NAMALWA (cell line): ENCODE measurements around the gene UBAC2.

ENCODE experiments used
- DNase-seq: peaks from one replicate; pipeline ENCODE4 v3.0.0-alpha.2; 2015; ENCODE audit warnings: low spot score

UBAC2 gene

GRCh38 chr13:99313501-99313900 is 112.8 kb downstream of the UBAC2 start:
- DNase-seq = no peak

DNA sequence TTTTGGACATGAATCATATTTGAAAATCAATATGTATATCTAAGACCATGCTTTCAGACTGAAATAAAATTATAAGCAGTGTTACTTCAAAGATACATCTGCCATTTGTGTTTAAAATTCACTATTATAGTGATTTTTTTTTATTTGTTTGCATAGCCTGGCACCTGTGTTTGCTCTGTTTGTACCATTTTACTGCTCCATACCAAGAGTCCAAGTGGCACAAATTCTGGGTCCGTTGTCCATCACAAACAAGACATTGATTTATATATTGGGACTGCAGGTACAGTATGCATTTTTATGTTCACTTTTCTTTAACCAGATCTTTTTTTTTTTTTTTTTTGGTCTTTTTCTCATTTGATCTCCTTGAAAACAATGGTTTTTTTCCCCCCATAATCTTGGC is 113.3 kb downstream of the UBAC2 start:
- DNase-seq = no peak

DNA sequence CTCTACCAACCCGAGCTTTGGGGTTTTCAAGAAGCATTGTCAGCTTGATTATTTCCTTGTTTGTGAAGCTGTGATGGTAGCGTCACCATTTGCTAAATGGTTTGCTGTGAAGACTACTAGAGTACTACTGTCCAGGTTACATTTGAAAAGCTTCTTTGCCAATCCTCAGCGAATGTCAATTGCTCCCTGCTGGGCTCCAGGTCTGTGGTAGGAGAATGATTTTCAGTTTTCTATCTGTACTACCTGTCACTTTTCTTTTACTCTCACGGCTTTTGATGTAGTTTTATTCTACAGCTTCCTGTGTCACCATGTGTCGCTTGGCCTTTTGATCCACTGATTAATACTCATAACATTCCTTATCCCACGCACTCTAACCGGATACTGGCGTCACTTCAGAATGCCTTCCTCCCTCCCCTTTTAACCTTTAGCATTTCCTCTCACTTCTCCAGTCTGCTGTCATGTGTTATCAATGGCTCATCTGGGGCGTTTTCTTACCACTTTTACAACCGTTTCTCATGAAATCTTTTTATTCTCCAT is 114.1 kb downstream of the UBAC2 start:
- no peak for DNase-seq

GRCh38 chr13:99315186-99315585 is 114.5 kb downstream of the UBAC2 start:
- no peak for DNase-seq

DNA sequence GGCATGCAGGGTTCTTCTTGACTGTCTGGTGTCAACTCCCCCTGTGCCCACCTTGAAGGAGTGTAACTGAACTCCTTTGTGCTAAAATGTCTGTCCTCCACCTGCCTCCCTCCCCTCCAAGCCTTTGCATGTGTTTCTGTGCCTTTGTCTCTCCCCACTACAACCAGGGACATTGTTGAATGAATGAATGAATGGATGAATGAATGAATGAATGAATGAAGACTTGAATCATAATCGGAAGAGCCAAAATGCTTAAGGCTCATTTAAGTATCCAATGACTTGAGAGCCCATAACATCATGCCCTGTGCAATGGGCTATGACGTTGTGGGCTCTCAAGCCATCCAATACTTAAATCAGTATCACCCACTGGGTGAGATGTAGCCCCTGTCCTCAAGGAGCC is 115.6 kb downstream of the UBAC2 start:
- DNase-seq = no peak

DNA sequence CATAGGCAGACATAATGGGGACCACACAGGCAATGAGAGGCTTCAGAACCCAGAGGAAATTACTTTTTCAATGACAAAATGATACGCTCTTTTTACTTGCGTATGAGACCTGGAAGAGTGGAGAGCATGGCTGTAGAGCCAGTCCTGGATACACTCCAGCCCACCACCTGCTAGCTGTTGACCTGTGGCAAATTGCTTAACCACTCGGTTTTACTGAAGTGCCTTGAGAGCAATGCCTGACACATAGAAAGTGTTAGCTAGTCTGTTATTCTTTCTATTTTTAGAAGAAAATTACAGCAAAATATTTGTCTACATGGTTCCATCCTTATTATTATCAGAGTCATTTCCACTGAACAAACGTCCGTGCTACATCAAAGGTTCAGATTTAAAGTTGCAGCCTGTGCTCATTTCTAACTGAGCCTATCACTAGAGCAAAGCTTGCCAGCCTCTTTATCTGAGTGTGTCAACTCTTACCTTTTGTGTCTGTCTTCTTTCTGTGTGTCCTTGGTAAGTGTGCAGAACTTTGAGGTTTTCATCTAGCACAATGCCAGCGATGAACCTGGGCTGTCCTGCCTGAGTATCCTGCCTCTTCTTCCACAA is 116.1 kb downstream of the UBAC2 start:
- DNase-seq = no peak

DNA sequence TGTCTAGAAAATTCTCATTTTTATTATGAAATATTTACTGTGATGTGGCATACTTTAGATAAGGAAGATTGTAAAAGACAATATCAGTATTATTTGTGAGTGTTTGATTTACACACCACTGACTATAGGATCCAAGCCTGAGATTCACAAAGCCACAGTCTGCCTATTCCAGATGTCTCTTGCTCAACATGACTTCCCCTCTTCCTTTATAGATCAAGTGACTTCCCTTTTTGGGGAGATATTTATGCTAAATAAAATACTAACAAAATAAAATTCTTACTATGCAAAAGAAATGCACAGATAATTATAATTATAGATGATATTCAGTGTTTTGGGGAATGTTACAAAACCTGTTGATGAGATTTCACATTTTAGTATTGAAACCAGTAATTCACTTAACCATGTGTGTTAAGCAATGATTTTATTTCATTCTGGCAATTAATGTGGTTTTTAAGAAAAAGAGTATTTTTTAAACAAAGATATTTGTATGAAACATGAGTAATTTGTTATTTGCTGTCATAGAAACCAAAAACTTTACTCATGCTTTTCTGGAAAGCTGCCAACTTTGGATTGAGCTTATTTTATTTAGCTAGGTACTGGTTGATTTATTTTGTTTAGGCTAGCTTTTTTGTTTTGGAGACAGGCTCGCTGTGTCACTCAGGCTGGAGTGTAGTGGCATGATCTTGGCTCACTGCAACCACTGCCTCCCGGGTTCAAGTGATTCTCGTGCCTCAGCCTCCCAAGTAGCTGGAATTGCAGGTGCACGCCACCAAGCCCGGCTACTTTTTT is 120.2 kb downstream of the UBAC2 start:
- DNase-seq = peak; percentile 77

DNA sequence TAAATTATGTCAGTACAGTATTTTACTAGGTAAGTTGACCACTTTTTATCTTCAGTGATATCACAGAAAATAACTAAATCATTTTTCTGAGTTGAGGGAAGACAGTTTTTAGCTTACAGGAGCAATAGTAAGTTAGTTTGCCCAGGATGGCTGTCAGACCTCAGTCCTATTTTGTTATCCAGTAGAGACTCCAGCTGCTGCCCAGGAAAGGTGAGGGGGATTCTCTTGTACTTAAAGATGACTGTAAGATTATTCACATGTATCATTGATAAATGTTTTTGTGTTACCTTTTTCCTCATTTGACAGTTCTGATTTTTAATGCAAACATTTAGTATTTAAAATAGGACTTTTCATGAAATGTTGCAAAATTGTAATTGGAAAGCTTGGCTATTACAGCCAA is 121.1 kb downstream of the UBAC2 start:
- DNase-seq = no peak

DNA sequence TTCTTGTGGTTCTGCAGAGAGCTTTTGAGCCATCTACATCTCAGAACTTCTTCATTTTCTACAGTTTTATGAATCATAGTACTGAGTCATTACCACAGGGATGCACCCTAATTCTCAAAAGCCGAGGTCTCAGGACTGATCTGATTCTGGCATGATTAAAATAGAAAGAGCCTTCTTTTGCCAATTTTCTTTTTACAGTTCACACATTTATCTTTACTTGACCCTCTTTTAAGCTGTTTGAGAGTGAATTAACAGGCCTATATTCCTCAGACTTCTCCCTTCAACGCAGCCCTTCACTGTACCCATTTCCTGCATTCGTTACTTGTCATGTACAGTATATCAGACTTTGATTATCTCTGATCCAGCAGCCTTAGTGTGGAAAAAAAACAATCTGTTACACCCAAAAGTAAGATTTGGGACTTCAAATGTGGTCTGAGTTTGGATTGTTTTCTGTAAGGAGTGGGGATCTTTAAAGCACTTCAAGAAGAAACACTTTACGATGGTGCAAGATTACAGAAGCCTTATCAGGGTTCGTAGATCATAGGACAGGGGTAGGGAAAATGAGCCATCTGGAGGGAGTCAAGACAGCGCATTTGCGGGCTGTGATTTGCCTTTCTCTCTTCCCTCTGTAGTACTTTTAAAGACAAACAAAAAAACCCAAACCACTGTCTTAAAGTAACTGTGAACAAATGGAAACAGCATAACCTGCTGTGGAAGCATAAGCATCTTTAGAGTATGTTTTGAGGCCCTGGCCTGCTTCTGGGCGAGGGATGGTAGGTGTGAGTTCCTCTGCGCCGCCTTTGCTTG is 121.8 kb downstream of the UBAC2 start:
- DNase-seq = peak; percentile 32

DNA sequence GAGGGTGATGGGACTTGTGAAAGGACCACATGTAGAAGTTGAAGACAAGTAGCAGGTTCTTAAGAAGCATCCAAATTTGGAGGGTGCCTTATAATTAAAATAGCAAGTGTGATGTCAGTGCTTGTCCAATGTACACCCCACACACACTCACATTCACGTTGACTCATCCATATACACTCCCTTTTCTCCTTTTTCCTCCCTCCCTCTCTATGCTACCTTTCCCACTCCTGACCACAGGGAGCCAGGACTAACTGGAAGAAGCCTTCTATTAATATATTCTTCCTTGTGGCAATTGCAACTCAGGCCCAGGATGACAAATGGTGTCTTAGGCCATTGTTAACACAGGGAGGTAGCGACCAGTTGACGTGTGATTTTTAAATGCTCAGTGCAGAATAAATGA is 122.8 kb downstream of the UBAC2 start:
- no peak for DNase-seq

GRCh38 chr13:99326012-99326411 is 125.4 kb downstream of the UBAC2 start:
- DNase-seq = peak; percentile 48

DNA sequence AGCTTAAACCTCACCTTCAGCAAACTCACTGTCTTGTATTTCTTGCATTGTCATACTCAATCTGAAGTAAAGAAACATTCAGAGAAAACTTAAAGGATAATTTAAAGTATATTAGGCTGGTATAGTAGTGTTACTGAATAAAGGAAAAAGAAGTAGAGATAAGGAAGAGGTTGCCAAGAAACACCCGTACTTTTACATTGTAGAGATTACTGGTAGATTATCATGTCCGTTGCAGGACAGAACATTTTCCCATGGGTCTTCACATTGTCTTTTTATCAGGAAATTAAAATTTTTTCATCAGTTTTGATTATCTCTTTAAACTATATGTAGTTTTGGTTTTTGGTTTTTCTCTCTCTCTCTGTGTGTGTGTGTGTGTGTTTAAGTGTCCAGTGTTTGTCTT is 126.5 kb downstream of the UBAC2 start:
- no peak for DNase-seq

- no peak for DNase-seq
These were observed 127.1 kb downstream of the UBAC2 start for GRCh38 chr13:99327761-99328160.

DNA sequence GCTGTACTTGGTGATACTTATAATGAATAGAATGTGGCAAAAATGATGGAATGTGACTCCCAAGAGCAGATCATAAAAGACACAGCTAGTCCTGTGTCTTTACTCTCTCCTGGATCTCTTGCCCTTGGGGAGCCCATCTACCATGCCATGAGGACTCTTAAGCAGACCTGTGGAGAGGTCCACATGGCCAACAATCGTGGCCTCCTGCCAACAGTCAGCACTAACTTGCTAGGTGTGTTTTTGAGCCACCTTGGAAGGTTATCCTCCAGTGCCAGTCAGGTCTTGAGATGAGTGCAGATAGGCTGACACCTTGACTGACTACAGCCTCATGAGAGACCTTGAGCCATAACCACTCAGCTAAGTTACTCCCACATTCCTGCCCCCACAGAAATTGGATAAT is 128.8 kb downstream of the UBAC2 start:
- no peak for DNase-seq

DNA sequence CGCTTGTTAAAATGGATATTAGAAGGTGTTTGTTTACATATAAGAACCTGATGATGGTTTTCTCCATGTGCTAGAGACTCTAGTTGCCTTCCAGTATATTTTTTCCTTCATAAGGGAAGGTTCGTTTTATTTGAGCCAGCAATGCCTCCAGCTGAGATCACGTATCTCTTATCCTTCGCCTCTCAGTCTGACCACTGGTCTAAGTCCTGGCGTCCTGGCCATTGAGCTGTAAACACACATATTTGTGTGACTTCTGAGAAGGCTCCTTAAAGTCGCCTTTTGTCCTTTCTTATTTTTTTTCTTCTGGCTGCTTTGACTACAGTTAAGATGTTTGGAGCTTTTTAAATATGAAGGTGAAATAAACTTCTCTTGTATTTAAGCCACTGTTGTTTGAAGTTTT is 130.3 kb downstream of the UBAC2 start:
- DNase-seq = no peak

GRCh38 chr13:99331881-99332293 is 131.2 kb downstream of the UBAC2 start:
- DNase-seq = peak; percentile 65

DNA sequence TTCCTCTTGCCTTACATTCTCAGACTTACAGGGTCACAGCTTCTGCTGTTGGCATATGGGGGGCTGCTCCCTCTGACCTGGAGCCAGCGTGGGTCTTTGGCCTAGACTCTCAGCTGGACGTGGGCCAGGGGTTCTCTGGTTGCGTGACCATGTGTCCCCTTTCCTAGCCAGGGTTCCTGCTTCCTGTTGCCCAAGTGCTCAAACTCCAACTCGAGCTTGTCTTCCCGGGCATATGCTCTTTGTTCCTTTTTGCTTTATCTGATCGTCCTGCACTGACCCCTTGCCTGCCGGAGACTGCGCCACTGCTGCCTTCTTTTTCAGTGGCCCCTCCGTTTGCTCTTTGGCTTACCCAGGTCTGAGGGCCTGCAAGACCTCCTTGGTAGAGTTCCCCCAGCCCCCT is 131.8 kb downstream of the UBAC2 start:
- DNase-seq = no peak

GRCh38 chr13:99334221-99334620 is 133.6 kb downstream of the UBAC2 start:
- no peak for DNase-seq

DNA sequence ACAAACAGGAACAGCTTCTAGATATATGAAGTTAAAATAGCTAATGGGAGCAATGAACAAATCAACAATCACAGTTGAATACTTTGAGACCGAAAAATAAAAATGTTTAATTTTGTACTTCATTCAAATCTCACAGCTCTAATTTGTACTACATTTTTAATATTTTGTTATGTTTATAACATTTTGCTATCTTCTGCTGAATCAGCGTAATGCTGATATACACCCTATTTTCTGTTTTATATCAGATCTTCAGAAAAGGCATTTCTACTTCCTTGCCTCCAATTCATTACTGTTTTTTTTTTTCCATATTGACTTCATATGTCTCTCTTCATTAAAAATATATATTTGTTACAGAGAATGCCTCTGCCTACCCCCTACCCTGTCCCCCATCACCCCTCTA is 134.4 kb downstream of the UBAC2 start:
- DNase-seq = no peak

- DNase-seq = peak; percentile 84
These were observed 134.9 kb downstream of the UBAC2 start for GRCh38 chr13:99335603-99336002.

GRCh38 chr13:99339230-99339721 is 138.6 kb downstream of the UBAC2 start:
- no peak for DNase-seq

GRCh38 chr13:99339736-99340397 is 139.2 kb downstream of the UBAC2 start:
- DNase-seq = no peak
